Transverse colon (tissue), 4 donors: ENCODE results near the gene HRG. TPM values are rescaled to one million over a fixed set of nuclear protein-coding genes. Genes with fewer than 3 reads are reported as not detected.
"Not testable (repeated sequence)": the region's sequence is repeated elsewhere in the genome, so short reads cannot be mapped to it uniquely, and the experiment has no call there.

Source experiments
- DNase-seq: peaks from one replicate; pipeline ENCODE4 v3.0.0-alpha.2; 2019
- H3K27ac ChIP-seq, 4 donors: fragments of 200-600 bp; sonication (generic); 2 replicates each; pipeline ENCODE4 v1.5.1; 2016 to 2018; ENCODE audit warnings: inconsistent platforms in 4 of 4
- H3K27me3 ChIP-seq: fragments of 200-600 bp; sonication (generic); 2 replicates; pipeline ENCODE4 v1.5.1; 2017; ENCODE audit warnings: inconsistent platforms
- H3K36me3 ChIP-seq, 4 donors: fragments of 200-600 bp; sonication (generic); 2 replicates each; pipeline ENCODE4 v1.5.1; 2017 to 2019; ENCODE audit warnings: inconsistent platforms in 4 of 4
- H3K4me1 ChIP-seq, 4 donors: fragments of 200-600 bp; sonication (generic); 2 replicates each; pipeline ENCODE4 v1.5.1; 2017 to 2020; ENCODE audit warnings: inconsistent platforms in 4 of 4
- H3K4me3 ChIP-seq, 4 donors: fragments of 200-600 bp; sonication (generic); 1 replicate in 1 of 4; 2 replicates in 3 of 4; pipeline versions ENCODE4 v1.5.1 to v1.6.1; 2017 to 2019; ENCODE audit warnings: inconsistent platforms in 4 of 4
- H3K9me3 ChIP-seq, 2 donors: fragments of 200-600 bp; sonication (generic); 2 replicates each; pipeline ENCODE4 v1.5.1; 2017 to 2019; ENCODE audit warnings: inconsistent platforms in 2 of 2
- EP300 ChIP-seq: sonication (generic); formaldehyde crosslinking; IDR thresholded peaks from one replicate; pipeline ENCODE4 v1.6.1; 2017; ENCODE audit warnings: antibody characterized with exemption, low read depth
- POLR2A ChIP-seq: fragments of 450-650 bp; IDR thresholded peaks from one replicate; pipeline ENCODE4 v1.6.1; 2016; ENCODE audit warnings: antibody characterized with exemption, mild to moderate bottlenecking, moderate library complexity
- POLR2AphosphoS5 ChIP-seq, 3 donors: sonication (generic); formaldehyde crosslinking; IDR thresholded peaks; one replicate each; pipeline ENCODE4 v1.6.1; 2016; ENCODE audit warnings: antibody characterized with exemption in 3 of 3
- WGBS, 2 donors: methylation state at CpG; one replicate each; pipeline ENCODE4 v1.1.5; 2018; ENCODE audit warnings: low coverage in 1 of 2; 5-methylcytosine and 5-hydroxymethylcytosine counted together
- in situ Hi-C, 4 donors: fragments of 200-750 bp; cut with MboI; loops; one replicate each; pipeline versions ENCODE4 v1.15.0 to v1.15.1; 2017; ENCODE audit warnings: low sequenced_read_pairs in 3 of 4, low pct_ligation_motif_present in 1 of 4, low pct_unique_long_range_greater_than_20kb in 1 of 4
- intact Hi-C: fragments of 100-400 bp; cut with DNase I; formaldehyde crosslinking; loops from one replicate; pipeline ENCODE4 v1.15.1; 2023; ENCODE audit warnings: low total_unique reads
- total RNA-seq, 4 donors: library from RNA; depleted of rRNA; stranded (reverse); fragments of >200 nt; gene quantifications; one replicate each; pipeline ENCODE4 v1.1.0, GENCODE V29; 2016
- TF ChIP-seq, protein P1 (sequence below), 5 experiments: fragments of 200-600 bp in 3 of 5; fragments of 450-650 bp in 2 of 5; sonication (generic) in 3 of 5; IDR thresholded peaks; 1 replicate in 2 of 5; 2 replicates in 3 of 5; pipeline ENCODE4 v1.5.1; 2016 to 2017; ENCODE audit warnings: antibody characterized with exemption in 5 of 5, inconsistent platforms in 3 of 5, mild to moderate bottlenecking in 2 of 5, moderate library complexity in 1 of 5

HRG gene
- total RNA-seq, 4 donors from 2014 or later = not detected

DNA sequence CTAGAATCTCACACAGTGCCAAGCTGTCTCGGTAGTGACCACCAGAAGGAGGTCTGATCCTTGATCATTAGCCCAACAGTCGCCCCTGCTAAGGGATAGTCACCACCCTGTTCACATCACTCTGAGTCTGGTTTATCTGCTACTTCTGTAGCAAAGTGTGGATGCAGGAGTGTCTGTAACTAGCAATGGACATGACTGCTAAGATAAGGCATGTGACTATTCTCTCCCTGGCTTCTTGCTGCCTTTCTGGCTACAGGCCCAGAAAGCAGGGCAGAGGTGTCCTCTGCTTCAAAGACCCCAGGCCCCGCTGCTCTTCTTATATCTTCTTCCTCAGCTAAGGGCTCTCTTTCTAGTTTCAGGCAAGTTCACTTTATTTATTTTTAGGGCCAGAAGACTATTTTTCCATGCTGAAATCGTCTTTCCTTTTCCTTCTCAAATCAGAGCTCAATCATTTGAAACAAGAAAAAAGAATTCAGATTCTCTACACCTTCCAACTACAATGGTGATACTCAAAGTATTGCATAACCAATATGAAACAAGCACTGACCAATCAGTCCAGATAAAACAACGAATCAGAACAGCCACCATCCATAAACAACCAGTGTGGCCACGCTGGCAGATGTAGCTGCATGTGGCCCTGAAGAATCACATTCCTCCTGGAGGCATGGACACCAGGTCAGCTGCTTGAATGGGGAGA, 43.3 kb downstream of the HRG start:
- no peak overlapping the region for H3K4me3 ChIP-seq
- H3K36me3 ChIP-seq = no peaks in the 10 kb centered on the region
- no peak for DNase-seq
- peaks cover 3% of the 10 kb centered on the region for H3K27me3 ChIP-seq
- in situ Hi-C loops (no loop called here), intact Hi-C loops (no loop called here)
- 69 to 74% methylated on average over 3 to 6 of the region's 6 CpGs for WGBS, 2 donors
- no peak overlapping the region for H3K27ac ChIP-seq
- H3K9me3 ChIP-seq = no peaks in the 10 kb centered on the region
- no peaks in the 10 kb centered on the region for H3K4me1 ChIP-seq
- TF ChIP-seq, protein P1, sequence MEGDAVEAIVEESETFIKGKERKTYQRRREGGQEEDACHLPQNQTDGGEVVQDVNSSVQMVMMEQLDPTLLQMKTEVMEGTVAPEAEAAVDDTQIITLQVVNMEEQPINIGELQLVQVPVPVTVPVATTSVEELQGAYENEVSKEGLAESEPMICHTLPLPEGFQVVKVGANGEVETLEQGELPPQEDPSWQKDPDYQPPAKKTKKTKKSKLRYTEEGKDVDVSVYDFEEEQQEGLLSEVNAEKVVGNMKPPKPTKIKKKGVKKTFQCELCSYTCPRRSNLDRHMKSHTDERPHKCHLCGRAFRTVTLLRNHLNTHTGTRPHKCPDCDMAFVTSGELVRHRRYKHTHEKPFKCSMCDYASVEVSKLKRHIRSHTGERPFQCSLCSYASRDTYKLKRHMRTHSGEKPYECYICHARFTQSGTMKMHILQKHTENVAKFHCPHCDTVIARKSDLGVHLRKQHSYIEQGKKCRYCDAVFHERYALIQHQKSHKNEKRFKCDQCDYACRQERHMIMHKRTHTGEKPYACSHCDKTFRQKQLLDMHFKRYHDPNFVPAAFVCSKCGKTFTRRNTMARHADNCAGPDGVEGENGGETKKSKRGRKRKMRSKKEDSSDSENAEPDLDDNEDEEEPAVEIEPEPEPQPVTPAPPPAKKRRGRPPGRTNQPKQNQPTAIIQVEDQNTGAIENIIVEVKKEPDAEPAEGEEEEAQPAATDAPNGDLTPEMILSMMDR (IDR thresholded peaks at IDR 0.05) = no peak
- no peak for TF ChIP-seq EP300
- TF ChIP-seq POLR2AphosphoS5 (IDR thresholded peaks at IDR 0.05) = no peak
- TF ChIP-seq POLR2A = no peak

DNA sequence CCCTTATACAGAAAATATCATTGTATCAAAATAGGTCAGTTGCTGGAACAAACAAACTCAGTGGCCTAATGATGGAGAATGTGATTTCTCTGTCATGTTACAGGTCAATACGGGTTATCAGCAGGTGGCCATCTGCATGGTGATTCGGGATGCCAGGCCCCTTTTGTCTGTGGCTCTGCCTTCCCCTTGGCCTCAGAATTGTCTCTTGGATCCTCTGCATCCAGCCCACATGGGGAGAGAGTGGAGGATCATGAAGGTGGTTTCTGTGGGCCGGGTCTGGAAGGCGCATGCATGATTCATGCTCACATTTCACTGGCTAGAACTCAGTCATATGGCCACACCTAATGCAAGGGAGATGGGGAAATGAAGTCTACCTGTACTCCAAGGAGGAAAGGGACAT, 44.9 kb downstream of the HRG start:
- H3K4me3 ChIP-seq, DNase-seq, H3K27ac ChIP-seq, H3K9me3 ChIP-seq, H3K36me3 ChIP-seq, H3K4me1 ChIP-seq, H3K27me3 ChIP-seq, intact Hi-C loops, in situ Hi-C loops: not testable (repeated sequence)
- WGBS, 2 donors = 64% methylated on average over 4 of the region's 4 CpGs; no CpG with 5 or more reads in 1 of the 2 donors

- H3K4me1 ChIP-seq = no peaks in the 10 kb centered on the region
- no peak overlapping the region for H3K4me3 ChIP-seq
- H3K36me3 ChIP-seq = no peaks in the 10 kb centered on the region
- no peak for DNase-seq
- no peaks in the 10 kb centered on the region for H3K9me3 ChIP-seq
- peaks cover 3% of the 10 kb centered on the region for H3K27me3 ChIP-seq
- intact Hi-C loops (no loop called here), in situ Hi-C loops (no loop called here)
- 70% methylated on average over 4 of the region's 4 CpGs; no CpG with 5 or more reads in 1 of the 2 donors for WGBS, 2 donors
- TF ChIP-seq POLR2A = no peak
- TF ChIP-seq EP300 = no peak
- no peak for TF ChIP-seq POLR2AphosphoS5 (IDR thresholded peaks at IDR 0.05)
- TF ChIP-seq, protein P1 (IDR thresholded peaks at IDR 0.05) = no peak
- no peak overlapping the region for H3K27ac ChIP-seq
These were observed 47.7 kb downstream of the HRG start for GRCh38 chr3:186713499-186713898.

GRCh38 chr3:186717039-186717457, 51.2 kb downstream of the HRG start, which contains the start of gene KNG1:
TSS of gene KNG1 (plus strand) at chr3:186717359. CDS start at chr3:186717543, 184 bp downstream.
- intact Hi-C loops (no loop called here), in situ Hi-C loops (no loop called here)
- 40 to 48% methylated on average over 1 to 3 of the region's 3 CpGs for WGBS, 2 donors
- DNase-seq = no peak
- no peaks in the 10 kb centered on the region for H3K4me1 ChIP-seq
- peaks cover 3% of the 10 kb centered on the region for H3K27me3 ChIP-seq
- TF ChIP-seq POLR2AphosphoS5 (IDR thresholded peaks at IDR 0.05) (no peak), EP300 (no peak), POLR2A (no peak)
- TF ChIP-seq, protein P1 (IDR thresholded peaks at IDR 0.05) = no peak
- no peaks in the 10 kb centered on the region for H3K9me3 ChIP-seq
- H3K4me3 ChIP-seq = no peak within 1 kb of the TSS
- H3K36me3 ChIP-seq = no peaks in the 10 kb centered on the region
- H3K27ac ChIP-seq = no peak within 1 kb of the TSS
